HG02798 (cell line): ENCODE data around the gene PCOLCE2.
"Not testable (repeated sequence)": the region's sequence is repeated elsewhere in the genome, so short reads cannot be mapped to it uniquely, and the experiment has no call there.

Experiments used
- ATAC-seq: cut with Tn5 transposase; IDR thresholded peaks from one replicate; pipeline ENCODE4 v1.9.1; 2021; ENCODE audit warnings: mild to moderate bottlenecking; ENCODE audit not compliant: unreplicated experiment, poor library complexity

The PCOLCE2 gene

DNA sequence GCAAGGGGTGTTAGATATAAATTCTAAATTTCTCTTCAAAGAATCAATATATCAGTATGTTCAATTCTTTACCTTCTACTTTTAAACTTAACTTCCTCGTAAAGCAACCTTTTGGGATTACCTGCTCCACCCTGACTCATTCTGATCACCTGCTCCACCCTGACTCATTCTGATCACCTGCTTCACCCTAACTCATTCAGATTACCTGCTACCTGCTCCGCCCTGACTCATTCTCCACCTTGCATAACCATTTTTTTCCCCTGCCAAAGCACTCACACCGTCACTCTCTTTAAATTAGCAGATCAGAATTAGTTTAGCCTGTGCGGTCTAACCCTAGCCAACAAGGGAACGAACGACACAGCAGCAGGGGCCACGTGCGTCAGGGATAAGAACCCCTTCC lies 20.5 kb downstream of the PCOLCE2 start:
- not testable (repeated sequence) for ATAC-seq

DNA sequence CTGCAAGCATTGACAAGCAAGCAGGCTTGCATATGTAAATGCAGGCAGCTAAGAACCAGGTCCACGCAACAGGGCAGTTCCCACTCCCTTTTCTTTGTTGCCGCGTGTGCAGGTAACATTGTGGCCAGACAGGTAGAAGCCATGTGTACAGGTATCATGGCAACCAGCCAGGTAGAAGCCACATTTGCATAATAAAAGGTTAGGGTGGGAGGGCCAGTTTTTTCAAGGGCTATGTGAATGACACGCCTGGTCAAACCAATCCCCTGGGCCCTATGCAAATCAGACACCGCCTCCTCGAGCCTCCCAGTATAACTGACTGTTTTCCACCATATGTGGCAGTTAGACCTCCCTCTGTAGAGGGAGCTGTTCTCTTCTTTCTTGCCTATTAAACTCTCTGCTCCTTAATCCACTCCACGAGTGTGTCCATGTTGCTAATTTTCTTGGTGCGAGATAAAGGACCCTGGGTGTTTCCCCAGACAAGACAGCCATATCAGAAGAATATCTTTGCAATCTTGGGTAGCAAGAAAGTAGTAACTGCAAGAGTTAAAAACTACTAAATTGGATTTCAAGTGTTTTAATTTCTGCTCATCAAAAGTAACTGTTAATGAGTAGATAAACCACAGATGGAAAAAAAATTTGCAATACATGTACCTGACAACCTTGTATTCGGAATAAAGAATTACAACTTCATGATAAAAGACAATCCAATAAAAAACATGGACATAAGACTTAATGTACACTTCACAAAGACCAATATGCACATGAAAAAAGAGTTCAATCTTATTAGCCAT lies 21.8 kb downstream of the PCOLCE2 start:
- no peak for ATAC-seq

DNA sequence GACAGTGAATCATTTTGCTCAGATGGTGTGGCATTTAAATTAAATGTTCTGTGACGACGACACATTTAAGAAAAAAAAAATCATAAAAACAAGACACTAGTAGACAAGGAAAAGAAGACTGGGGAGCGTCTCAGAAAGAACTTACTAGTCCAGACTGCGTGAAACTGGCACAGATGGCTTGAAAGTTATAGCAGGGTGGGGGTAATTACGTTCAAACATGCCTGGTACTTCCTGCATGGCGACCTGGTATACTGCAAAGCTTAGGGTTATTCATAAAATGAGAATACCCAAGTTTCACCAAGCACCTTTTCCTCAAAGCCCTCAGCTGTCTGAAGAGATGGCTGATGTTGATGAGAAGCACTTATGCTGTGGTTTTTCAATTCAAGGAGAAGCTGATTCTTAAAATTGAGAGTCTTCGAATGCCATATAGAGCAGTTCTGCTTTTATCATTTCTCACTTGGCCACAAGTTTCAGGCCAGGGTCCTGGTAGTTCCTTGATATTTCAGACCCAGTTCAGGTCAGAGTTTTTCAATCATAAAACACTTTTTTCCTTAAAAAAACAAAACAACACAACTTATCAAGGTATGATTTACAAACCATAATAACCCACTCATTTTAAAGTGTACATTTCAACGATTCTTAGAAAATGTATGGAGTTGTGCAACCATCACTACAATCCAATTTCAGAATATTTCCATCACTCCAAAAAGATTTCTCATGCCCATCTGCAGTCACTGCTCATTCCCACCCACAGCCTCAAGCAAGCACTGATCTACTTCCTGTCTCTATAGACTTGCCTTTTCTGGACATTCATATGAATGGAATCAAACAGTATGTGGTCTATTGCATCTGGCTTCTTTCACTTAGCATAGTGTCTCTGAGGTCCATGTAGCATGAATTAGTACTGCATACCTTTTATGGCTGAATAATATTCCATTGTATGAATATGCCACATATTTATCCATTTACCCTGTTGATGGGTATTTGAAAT lies 24.7 kb downstream of the PCOLCE2 start:
- ATAC-seq = no peak

DNA sequence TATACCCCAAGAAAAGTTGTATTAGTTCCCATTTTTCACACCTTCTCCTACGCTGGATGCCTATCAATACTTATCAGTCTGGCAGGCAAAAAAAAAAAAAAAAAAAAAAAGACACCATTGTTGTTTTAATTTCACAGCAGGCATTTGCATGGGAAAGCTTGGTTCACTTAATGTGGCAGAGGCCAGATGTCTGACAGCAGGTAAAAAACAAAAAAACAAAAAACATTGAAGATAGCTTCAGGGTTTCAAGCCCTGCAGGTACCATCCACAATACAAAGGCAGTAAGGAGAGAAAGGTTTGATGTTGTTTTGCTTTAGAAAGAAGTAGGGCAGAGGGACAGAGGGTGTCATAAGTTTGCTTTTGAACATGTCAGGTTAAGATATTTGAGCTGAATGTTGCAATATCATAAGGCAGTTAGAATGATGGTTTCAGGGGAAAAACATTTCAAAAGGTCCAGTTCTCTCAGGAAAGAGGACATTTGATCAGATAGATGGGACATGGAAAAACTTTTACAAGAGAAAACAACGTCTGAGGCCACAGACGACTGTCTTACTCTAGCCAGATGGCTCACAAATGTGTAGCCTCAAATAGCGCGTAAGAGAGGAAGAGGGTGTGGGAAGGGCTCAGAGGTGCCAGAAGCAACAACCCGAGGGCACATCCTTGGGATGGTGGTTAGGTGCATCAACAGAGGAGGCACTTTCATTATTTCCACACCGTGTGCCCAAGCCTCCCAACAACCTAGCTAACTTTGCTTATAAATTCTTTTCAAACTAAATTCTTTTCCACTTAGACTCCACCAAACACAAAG lies 25.7 kb downstream of the PCOLCE2 start:
- no peak for ATAC-seq

DNA sequence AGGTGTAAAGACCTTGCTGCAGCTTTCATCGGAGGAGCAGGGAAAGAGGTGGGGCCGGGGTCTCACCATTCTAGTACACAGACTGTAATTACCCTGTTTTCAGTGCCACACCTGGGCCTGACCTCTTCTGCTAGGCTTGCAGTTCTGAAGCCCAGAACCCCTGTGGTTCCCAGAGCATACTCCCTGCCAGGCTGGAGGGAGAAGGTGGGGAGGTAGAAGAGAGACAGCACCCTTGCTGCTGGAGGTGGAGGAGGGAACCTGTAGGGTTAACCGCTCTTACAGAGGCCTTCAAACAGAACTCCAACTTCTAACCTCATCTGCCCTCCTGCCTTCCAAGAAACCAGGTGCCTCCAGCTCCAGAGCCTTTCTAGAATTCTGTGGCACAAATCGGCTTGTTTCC lies 27.0 kb downstream of the PCOLCE2 start:
- no peak for ATAC-seq

DNA sequence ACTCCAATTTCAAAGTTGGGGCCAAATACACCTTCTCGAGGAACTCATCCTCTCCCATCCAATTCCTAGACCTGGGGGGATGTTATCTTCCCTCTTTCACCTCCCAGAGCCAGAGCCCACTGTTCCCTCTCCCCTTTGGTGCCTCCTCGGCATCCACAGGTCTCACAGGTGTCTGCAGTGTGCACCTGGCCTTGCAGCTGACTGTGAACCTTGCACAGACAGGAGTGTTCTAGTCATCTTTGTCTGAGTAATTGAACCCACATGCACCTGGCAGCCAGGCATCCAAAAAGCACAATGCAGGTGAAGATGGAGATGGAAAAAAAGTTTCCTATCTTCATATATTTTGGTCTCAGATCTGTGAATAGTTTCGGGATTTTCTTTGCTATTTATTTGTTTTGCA lies 30.8 kb downstream of the PCOLCE2 start:
- ATAC-seq = no peak

DNA sequence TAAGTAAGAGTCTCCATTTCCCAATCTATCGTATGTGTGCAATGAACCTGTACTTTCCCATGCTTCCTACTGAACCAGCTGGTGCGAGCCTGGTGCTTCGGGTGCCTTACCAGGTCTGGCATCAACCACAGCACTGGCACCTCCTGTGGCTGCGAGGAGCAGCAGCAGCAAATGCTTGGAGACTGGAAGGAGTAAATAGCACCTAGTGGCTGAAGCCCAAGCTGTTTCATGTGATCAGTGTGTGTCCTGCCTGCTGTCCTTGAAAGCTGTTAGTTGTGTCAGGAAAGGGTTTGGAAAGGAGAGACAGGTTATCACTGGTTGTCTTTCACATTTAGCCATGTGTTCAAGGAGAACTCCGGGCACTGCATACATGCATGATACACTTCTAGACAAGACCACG lies 31.8 kb downstream of the PCOLCE2 start:
- ATAC-seq = no peak

DNA sequence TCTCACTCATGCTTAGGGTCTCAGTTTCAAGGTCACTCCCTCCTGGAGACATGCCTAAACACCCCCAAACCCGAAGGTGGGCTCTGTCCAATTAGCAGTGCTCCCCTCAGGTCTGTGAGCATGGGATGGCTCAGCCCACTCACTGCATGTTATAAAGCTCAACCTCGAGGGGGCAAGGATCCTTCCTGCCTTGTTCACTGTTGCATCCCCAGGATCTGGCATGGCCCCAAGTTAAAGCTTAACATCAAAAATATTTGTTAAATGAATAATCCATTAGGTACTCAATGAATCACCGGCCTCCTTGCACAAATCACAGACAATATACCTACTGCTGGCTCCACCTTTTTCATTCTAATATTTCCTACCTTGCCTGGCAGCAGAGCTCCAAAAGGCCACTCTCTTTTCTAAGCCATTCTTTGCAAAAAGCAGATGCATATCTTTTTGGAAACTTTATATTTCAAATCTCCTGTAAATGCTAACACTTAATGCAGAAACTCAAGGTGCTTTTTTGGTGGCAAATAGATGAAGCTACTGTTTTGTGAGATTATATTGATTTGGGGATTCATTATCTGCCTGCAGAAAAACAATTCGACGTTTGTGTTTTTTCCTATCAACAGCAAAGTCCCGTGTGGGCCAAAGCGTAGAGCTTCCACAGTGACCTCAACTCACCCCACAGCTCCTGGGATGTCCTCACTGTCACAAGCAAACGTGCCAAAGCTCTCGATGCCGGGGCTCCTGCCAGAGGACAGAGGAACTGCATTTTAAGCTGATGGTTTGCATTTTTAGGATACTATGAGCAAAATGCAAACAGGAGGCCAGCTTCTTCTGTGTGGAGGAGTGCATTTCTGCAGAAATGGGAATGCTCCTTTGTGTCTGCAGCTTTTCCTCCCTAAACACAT lies 35.4 kb downstream of the PCOLCE2 start:
- no peak for ATAC-seq

DNA sequence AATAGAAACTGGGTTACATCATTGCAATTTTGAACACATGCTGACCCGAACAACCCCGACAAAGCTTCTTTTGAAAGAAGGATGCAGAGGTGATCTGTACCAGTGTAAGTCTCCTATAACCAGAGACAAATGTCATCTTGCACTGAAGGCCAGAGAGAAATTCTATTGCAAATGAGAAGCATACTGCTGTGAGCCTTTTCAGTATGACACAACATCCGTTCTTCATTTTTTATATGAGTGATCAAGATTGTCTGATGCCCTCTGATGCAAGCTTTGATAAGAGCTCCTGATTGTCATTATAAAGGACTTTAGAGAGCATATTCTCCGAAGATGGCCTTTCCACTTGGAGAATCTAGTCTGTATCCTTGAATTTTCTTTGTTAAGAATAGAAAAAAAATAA lies 36.9 kb downstream of the PCOLCE2 start:
- no peak for ATAC-seq

DNA sequence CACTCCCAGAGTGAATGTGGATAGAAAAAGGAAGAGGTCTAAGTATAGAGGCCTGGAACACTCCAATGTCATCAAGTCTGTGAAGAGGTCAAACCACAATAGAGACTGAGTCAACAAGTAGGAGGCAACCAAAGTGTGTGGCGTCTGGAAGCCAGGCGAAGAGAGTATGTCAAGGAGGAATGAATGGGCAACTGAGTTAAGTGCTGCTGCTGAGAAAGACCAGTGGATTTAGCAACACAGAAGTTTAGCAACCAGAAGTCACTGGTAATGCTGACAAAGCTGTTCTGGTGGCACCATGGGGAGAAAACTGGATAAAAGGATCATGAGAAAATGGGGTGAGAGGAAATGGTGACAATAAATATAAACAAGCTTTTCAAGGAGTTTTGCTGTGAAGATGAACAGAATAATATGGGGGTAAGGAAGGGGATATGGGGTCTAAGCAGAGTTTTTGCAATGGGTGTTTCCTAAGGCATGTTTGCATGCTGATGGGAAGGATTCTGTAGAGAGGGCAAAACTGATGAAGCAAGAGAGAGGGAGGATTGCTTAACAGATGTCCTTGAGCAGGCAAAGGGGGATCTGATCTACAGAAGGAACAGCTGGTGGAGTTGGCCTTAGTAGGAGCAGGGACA lies 38.4 kb downstream of the PCOLCE2 start:
- no peak for ATAC-seq

DNA sequence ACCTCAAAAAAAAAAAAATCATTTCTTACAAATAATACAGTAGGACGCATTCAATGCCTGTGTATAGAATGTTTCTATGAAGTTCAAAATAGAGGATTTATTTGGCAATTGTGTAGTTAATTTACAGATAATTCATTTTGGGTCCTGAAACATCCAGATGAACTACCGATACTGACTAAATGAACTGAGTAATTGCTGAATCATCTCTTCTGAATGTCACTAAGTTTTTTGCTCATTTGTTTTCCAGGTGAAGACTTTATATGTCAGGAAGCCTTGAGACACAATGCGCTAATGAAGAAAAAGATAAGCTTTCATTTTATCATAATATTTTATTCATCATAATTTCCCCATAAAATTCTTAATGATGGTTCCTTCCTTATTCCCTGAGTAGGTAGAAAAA lies 39.7 kb downstream of the PCOLCE2 start:
- ATAC-seq = no peak

DNA sequence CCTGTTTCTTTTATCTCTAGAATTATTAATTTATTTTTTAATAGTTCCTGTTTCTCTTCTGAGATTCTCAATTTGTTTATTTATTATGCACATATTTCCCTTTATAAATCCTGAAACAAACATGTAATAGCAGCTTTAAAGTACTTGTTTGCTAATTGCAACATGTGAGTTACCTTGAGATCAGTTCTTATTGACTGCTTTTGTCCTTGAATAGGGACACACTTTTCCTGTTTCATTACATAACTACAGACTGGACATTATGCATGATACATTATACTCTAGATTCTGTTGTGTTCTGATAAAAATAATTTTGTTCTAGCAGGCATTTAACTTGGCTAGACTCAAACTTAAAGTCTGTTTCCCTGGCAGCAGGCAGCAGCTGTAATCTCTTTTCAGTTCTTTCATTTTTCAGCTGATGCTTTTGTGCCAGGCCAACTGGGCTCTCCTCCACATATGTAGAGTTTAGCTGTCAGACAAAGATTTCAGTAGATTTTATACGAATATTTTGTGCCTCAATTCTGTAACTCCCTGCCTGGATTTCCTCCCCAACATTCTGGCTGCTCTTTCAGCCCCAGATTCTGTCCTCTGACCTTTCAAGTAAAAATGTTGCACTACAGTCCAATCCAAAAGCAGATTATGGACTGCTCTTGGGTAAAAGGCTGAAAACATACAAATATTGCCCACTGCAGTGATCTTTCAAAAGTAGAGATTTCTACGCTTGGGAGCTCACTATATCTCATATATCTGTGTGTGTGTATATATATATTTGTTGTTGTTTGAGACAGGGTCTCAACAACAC lies 41.9 kb downstream of the PCOLCE2 start:
- ATAC-seq = no peak

DNA sequence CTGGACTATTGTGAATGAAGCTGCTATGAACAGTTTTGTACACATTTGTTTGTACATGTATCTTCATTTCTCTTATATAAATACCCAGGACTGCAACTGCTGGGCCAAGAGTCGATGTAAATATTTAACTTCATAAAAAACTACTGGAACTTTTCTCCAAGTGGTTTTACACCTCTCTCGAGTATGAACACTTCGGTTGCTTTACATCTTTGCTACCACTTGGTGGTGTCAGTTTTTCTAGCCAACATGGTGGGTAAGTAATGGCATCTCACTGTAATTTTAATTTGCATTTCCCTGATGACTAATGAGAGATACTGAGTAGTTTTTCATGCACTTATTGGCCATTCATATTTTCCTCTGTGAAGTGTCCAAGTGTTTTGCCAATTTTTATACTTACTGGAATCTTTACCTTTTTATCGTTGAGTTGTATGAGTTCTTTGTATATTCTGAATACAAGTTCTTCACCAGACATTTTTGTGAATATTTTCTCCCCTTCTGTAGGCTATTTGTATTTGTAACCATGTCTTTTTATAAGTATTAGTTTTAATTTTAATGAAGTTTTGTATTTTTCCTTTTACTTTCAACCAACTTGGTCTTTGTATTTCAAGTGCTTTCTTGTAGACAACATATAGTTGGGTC lies 44.4 kb downstream of the PCOLCE2 start:
- no peak for ATAC-seq

DNA sequence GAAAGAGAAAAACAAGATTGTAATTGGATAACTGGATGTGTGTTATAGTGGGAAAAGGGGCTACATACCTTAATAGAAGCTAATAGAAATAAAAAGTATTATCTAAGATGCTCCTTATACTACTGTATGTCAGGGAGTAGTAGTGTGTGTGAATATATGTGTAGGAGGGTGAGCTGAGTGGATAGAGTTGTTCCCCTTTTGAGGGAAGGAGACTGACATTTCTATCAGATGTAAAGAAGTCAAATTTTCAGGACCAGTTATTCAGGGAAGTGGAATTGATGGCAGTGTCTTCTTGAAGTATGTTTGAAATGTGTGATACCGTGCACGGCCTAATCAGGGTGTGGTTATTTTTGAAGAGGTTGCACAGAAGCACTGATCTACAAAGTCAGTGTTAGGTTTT lies 49.1 kb downstream of the PCOLCE2 start:
- no peak for ATAC-seq

DNA sequence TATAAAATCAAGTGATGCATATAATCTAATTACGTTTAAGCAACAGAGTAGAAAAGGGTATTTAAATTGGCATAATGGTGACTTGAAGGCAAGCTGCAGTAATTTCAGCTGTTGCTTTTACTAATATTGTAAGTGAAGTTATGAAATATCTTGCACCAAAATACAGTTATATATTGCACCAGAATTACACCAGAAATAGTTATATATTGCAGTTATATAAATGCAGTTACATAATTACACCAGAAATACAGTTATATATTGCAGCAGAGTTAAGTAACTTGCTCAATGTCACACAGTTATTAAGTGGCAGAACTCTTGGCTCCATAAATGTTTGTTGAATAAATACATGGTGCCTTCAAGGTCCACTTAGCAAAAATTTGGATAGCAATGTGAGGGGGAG lies 51.4 kb downstream of the PCOLCE2 start:
- no peak for ATAC-seq

DNA sequence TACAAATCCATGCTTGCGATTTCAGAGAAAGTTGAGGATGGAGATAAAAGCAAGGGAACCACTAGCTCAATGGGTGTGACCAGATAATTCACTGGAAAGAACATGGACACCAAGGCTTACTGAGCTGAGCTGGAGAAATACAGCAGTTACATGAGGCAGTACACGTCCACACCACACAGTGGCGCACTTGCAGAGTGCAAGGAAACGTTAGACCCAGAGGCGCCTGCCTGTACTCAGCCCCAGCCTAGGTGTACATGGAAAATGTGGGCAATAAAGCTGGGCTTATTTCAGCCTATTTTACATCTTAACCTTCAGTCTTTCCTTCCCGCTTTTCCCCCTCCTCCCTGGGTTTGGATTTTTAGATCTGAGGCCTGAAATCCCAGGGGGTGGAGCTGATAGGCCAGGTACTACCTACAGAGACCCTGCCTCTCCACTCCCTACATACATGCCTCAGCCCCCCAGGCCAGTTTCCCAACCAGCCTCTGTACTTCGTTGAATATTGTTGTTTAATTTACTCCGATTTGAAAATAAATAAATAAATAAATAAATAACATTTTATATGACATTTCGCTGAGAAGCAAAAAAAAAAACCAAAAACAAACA lies 60.1 kb downstream of the PCOLCE2 start:
- ATAC-seq = peak; percentile 100

DNA sequence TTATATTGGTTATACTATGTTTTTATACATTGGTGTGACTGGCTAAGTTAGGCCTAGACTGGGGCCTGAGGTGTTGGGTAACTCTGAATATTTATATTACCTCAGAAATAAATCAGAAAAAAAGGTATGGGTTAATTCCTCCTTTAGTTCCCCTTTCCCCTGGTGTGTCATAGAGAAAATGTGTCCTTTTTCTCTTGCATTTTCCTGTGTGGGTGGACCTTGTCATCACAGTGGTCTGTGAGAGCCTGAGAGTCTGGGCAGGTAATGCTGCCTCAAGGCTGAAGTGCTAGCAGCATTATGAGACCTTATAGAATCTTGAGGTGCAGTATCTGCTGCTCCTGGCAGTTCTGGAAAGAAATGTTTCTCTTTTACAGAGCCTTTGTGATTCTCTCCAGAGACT lies 69.7 kb downstream of the PCOLCE2 start:
- ATAC-seq = no peak
